ENCODE data around the gene SORCS2.

Gene SORCS2

DNA sequence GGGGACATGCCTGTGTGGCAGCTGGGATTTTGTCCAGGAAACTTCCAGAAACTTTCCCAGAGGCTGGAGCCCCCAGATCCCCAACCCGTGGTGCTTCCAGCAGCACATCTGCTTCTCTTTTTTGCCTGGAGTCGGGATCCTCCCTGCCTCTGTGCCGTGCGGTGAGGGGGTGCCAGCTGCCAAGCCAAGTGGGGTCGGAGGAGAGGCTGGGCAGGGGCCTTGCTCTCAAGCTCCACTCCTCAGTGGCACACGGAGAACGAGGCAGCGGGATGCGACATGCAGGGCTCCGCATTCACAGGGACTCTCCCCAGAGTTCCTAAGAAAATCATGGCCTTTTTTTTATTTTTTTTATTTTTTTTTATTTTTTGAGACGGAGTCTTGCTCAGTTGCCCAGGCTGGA, 121.7 kb downstream of the SORCS2 start:
- H3K27ac ChIP-seq (ENCODE audit: low read depth, low read length) = no peak overlapping the region
- H3K9me2 ChIP-seq (replicated peaks; ENCODE audit: control insufficient read depth, low read length) = no peaks in the 10 kb centered on the region
- H3K9me3 ChIP-seq (ENCODE audit: control insufficient read depth, insufficient read depth, low read length) = no peaks in the 10 kb centered on the region
- H3K4me2 ChIP-seq (ENCODE audit: low read length) = no peak overlapping the region
- no peaks in the 10 kb centered on the region for H3K27me3 ChIP-seq (ENCODE audit: control insufficient read depth, low read length)
- H3K4me3 ChIP-seq (ENCODE audit: low read length) = no peak overlapping the region
- no peaks in the 10 kb centered on the region for H4K20me1 ChIP-seq (ENCODE audit: control insufficient read depth, insufficient read depth, low read depth, low read length)
- no peaks in the 10 kb centered on the region for H3K36me3 ChIP-seq (ENCODE audit: control insufficient read depth, low read length)
- no peak for TF ChIP-seq EZH2phosphoT487 (IDR thresholded peaks at IDR 0.05; ENCODE audit: borderline replicate concordance, low read length)
- TF ChIP-seq, protein P1, sequence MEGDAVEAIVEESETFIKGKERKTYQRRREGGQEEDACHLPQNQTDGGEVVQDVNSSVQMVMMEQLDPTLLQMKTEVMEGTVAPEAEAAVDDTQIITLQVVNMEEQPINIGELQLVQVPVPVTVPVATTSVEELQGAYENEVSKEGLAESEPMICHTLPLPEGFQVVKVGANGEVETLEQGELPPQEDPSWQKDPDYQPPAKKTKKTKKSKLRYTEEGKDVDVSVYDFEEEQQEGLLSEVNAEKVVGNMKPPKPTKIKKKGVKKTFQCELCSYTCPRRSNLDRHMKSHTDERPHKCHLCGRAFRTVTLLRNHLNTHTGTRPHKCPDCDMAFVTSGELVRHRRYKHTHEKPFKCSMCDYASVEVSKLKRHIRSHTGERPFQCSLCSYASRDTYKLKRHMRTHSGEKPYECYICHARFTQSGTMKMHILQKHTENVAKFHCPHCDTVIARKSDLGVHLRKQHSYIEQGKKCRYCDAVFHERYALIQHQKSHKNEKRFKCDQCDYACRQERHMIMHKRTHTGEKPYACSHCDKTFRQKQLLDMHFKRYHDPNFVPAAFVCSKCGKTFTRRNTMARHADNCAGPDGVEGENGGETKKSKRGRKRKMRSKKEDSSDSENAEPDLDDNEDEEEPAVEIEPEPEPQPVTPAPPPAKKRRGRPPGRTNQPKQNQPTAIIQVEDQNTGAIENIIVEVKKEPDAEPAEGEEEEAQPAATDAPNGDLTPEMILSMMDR (IDR thresholded peaks at IDR 0.05; ENCODE audit: low read depth, low read length, poor library complexity, severe bottlenecking) = no peak
- H3F3A ChIP-seq (ENCODE audit: control insufficient read depth, insufficient read depth) = no peaks in the 10 kb centered on the region
- H3K4me1 ChIP-seq (ENCODE audit: control insufficient read depth, low read length) = no peaks in the 10 kb centered on the region
- no peaks in the 10 kb centered on the region for H3K79me2 ChIP-seq (ENCODE audit: control insufficient read depth, low read length)

- no peaks in the 10 kb centered on the region for H3K27me3 ChIP-seq (ENCODE audit: control insufficient read depth, low read length)
- H3K9me3 ChIP-seq (ENCODE audit: control insufficient read depth, insufficient read depth, low read length) = no peaks in the 10 kb centered on the region
- H3K27ac ChIP-seq (ENCODE audit: low read depth, low read length) = no peak overlapping the region
- no peaks in the 10 kb centered on the region for H3K79me2 ChIP-seq (ENCODE audit: control insufficient read depth, low read length)
- H3F3A ChIP-seq (ENCODE audit: control insufficient read depth, insufficient read depth) = no peaks in the 10 kb centered on the region
- no peaks in the 10 kb centered on the region for H4K20me1 ChIP-seq (ENCODE audit: control insufficient read depth, insufficient read depth, low read depth, low read length)
- H3K9me2 ChIP-seq (replicated peaks; ENCODE audit: control insufficient read depth, low read length) = no peaks in the 10 kb centered on the region
- no peaks in the 10 kb centered on the region for H3K4me1 ChIP-seq (ENCODE audit: control insufficient read depth, low read length)
- no peak for TF ChIP-seq EZH2phosphoT487 (IDR thresholded peaks at IDR 0.05; ENCODE audit: borderline replicate concordance, low read length)
- TF ChIP-seq, protein P1 (IDR thresholded peaks at IDR 0.05; ENCODE audit: low read depth, low read length, poor library complexity, severe bottlenecking) = no peak
- no peaks in the 10 kb centered on the region for H3K36me3 ChIP-seq (ENCODE audit: control insufficient read depth, low read length)
- H3K4me3 ChIP-seq (ENCODE audit: low read length) = no peak overlapping the region
- H3K4me2 ChIP-seq (ENCODE audit: low read length) = no peak overlapping the region
These were observed 122.9 kb downstream of the SORCS2 start for GRCh38 chr4:7315286-7315685.

DNA sequence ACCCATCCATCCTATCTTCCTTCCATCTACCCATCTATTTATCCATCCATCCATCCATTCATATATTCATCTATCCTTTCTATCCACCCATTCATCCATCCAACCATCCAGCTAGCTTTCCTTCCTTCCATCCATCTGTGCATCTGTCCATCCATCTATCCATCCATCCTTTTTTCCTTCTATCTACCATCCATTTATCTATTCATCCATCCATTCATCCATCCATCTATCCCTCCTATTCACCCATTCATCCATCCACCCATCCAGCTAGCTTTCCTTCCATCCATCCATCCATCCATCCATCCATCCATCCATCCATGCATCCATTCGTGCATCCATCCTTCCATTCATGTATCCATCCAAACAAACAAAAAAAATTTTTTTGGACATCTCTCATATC, 123.6 kb downstream of the SORCS2 start:
- Histone ChIP-seq H3K79me2 (ENCODE audit: control insufficient read depth, low read length) (no peaks in the 10 kb centered on the region), H3K4me1 (ENCODE audit: control insufficient read depth, low read length) (no peaks in the 10 kb centered on the region), H3K4me3 (ENCODE audit: low read length) (no peak overlapping the region), H3K4me2 (ENCODE audit: low read length) (no peak overlapping the region), H3F3A (ENCODE audit: control insufficient read depth, insufficient read depth) (no peaks in the 10 kb centered on the region), H3K36me3 (ENCODE audit: control insufficient read depth, low read length) (no peaks in the 10 kb centered on the region), H3K9me3 (ENCODE audit: control insufficient read depth, insufficient read depth, low read length) (no peaks in the 10 kb centered on the region), H3K9me2 (replicated peaks; ENCODE audit: control insufficient read depth, low read length) (no peaks in the 10 kb centered on the region), H3K27me3 (ENCODE audit: control insufficient read depth, low read length) (no peaks in the 10 kb centered on the region), H4K20me1 (ENCODE audit: control insufficient read depth, insufficient read depth, low read depth, low read length) (no peaks in the 10 kb centered on the region), H3K27ac (ENCODE audit: low read depth, low read length) (no peak overlapping the region)
- no peak for TF ChIP-seq EZH2phosphoT487 (IDR thresholded peaks at IDR 0.05; ENCODE audit: borderline replicate concordance, low read length)

DNA sequence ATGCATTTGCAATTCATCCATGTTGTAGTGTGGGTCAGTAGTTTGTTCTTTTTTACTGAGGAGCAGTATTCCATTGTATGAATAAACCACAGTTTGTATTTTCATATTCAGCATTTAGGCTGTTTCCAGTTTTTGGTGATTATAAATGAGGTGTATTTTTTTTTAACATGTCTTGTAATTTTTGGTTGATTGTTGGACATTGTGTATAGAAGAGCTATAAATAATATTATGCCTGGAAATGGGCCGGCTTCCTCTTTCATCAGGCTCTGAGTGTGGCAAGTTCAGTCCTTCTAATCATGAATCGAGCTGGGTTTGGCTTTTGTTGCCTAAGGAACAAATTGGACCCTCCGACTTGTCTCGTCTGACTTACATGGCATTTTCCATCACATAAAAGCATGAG, 126.7 kb downstream of the SORCS2 start:
- no peaks in the 10 kb centered on the region for H3K4me1 ChIP-seq (ENCODE audit: control insufficient read depth, low read length)
- no peak overlapping the region for H3K27ac ChIP-seq (ENCODE audit: low read depth, low read length)
- no peaks in the 10 kb centered on the region for H3K36me3 ChIP-seq (ENCODE audit: control insufficient read depth, low read length)
- no peaks in the 10 kb centered on the region for H3K27me3 ChIP-seq (ENCODE audit: control insufficient read depth, low read length)
- no peaks in the 10 kb centered on the region for H3K79me2 ChIP-seq (ENCODE audit: control insufficient read depth, low read length)
- TF ChIP-seq EZH2phosphoT487 (IDR thresholded peaks at IDR 0.05; ENCODE audit: borderline replicate concordance, low read length) = no peak
- TF ChIP-seq, protein P1 (IDR thresholded peaks at IDR 0.05; ENCODE audit: low read depth, low read length, poor library complexity, severe bottlenecking) = no peak
- H3K9me2 ChIP-seq (replicated peaks; ENCODE audit: control insufficient read depth, low read length) = no peaks in the 10 kb centered on the region
- H3K4me2 ChIP-seq (ENCODE audit: low read length) = no peak overlapping the region
- H3K4me3 ChIP-seq (ENCODE audit: low read length) = no peak overlapping the region
- H3F3A ChIP-seq (ENCODE audit: control insufficient read depth, insufficient read depth) = no peaks in the 10 kb centered on the region
- H3K9me3 ChIP-seq (ENCODE audit: control insufficient read depth, insufficient read depth, low read length) = no peaks in the 10 kb centered on the region
- H4K20me1 ChIP-seq (ENCODE audit: control insufficient read depth, insufficient read depth, low read depth, low read length) = no peaks in the 10 kb centered on the region

Data from DOHH2 (cell line).